GM18508 (cell line): ENCODE data around the gene NPW.

Experiments used
- ATAC-seq: cut with Tn5 transposase; IDR thresholded peaks from one replicate; pipeline ENCODE4 v1.9.1; 2021; ENCODE audit warnings: moderate number of reproducible peaks; ENCODE audit not compliant: insufficient read depth, unreplicated experiment

NPW gene

DNA sequence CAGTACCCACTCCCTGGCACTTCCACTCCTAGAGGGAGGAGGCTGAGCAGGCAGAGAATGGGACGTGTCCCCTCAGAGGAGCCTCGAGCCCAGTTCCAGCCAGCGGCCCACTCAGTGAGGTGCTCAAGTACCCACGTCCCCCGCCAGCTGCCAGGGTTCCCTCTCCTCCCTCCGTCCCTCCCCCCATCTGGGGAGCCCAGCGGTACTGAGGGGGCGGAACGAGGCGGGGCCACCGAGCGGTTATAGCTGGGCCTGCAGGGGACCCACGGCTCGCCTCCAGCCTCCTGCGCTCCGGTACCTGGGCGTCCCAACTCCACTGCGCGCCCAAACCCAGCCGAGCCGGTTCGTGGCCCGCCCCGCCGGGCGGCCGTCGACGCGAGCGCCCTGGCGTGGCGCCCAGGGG is at the start of gene NPW:
Gene NPW, plus strand, starts transcription at position 268 of the 403 bp plus-strand sequence.
- no peak for ATAC-seq

DNA sequence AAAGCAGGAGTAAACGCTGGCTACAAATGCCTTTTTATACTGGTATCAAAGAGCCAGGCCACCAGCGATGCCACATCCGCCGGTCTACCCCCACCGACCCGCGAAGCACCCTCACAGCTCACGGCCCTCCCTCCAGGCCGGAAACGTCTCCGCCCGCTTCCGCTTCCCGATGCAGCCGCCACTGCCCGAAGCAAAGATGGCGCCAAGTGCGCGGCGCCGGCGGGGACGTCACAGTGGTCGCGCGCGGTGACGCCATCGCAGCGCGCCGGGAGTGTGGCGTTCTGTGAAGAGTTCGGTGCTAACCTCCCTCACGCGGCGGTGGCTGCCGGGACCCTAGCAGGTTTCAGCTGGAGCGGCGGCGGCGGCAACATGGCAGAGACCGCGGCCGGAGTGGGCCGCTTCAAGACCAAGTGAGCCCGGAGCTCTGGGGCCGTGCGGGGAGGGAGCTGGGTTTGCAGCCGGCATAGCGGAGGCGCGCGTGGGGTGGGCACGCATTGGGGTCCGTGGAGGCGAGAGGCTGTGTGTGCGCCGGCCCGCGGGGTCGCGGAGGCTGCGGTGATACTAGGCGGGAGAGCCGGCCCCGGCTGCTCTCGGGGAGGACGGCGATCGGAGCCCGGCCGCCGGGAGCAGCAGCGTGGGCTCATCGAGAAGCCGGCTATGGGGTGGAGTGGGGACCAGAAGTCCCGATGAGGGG is 47.6 kb upstream of the NPW start, which contains the start of gene TBL3:
Gene TBL3, plus strand, starts transcription at position 258 of the 694 bp plus-strand sequence. Its CDS starts 112 bp downstream, at position 370.
- ATAC-seq: peak; percentile 37

DNA sequence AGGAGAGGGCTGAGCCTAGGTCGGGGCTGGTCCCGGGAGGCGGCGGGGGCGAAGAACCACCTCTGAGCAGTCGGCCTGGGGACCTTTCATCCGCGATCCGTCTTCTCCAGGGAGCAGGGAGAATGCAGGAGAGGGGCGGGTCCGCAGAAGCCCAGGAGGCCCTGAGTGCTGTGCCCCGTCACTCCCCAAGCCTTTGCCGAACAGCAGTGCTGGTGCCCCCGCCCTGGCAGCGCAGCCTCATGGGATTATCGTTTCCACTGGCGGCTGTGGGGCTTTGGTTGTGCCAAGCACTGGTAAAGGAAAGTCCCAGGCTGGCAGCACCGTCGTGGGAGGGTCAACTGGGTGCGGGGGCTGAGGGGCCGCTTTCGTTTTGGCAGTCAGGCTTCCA is 47.1 kb upstream of the NPW start:
- ATAC-seq: no peak

DNA sequence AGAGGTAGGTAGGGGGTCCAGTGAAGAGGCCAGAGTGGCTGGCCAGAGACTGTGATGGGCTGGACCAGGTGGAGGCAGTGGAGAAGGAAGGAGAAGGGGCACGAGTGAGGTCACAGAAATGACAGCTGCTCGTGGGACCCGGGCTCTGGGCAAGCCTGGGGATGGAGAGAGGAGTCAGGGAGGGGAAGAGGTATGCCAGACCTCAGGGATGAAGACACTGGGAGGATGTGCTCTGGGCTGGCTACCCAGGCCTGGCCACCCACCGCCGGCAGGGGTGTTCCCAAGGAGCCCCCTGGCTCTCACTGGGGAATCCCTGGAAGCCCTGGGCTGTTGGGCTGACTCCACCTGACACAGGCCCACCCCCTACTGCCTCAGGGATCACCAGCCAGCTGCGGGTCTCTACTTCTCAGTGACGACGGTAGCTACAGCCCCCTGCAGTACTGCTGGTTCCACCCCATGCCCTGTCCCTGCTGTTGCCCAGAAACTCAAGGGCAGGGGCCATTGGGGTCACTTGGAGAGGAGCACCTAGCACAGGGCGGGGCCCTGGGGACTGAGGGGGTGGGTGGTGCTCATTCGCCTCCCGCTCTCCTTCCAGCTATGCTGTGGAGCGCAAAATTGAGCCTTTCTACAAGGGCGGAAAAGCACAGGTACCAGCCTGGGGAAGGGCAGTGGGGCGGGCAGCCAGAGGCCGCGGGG is 46.0 kb upstream of the NPW start:
- no peak for ATAC-seq

DNA sequence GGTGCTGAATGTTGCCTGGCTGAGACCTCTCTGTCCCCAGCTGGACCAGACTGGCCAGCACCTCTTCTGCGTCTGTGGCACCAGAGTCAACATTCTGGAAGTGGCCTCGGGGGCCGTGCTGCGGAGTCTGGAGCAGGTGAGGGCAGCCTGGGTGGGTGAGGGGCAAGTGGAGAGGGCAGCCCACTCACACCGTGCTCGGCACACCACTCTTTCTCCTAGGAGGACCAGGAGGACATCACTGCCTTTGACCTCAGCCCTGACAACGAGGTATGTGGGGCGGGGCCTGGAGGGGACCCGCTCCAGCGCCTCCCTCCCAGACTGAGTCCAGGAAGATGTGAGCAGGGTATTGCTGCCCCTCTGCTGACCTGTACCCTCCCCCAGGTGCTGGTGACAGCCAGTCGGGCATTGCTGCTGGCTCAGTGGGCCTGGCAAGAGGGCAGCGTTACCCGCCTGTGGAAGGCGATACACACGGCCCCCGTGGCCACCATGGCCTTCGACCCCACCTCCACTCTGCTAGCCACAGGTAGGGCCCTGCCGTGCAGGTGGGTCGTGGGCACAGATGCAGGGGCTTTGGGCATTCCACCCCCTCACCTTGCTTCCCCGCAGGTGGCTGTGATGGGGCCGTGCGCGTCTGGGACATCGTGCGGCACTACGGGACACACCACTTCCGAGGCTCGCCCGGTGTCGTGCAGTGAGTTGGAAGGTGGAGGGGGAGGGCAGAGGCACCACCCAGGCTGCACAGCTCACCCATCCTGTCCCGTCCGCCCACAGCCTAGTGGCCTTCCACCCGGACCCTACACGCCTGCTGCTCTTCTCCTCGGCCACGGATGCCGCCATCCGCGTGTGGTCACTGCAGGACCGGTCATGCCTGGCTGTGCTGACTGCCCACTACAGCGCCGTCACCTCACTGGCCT is 45.2 kb upstream of the NPW start:
- ATAC-seq: no peak

DNA sequence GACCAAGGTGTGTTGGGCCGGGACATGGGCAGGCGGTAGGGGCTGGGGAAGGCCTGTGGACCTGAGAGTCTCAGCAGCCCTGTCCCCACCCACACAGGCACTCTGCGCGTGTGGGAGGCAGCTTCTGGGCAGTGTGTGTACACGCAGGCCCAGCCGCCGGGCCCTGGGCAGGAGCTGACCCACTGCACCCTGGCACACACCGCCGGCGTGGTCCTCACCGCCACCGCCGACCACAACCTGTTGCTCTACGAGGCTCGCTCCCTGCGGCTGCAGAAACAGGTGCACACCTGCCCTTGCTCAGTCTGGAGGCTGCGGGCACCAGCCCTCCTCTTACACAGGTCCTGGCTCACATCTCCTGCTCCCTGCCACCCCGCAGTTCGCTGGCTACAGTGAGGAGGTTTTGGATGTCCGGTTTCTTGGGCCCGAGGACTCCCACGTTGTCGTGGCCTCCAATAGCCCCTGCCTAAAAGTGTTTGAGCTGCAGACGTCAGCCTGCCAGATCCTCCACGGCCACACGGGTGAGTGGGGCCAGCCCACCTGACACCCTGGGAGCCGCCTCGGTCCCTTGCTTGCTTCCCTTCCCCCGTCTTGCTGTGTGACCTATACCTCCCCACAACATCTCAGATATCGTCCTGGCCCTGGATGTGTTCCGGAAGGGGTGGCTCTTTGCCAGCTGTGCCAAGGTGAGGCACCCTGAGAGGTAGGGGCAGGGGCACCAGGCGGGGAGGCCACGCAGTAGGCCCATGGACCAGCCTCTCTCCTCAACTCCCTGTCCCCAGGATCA is 44.0 kb upstream of the NPW start:
- ATAC-seq: no peak

DNA sequence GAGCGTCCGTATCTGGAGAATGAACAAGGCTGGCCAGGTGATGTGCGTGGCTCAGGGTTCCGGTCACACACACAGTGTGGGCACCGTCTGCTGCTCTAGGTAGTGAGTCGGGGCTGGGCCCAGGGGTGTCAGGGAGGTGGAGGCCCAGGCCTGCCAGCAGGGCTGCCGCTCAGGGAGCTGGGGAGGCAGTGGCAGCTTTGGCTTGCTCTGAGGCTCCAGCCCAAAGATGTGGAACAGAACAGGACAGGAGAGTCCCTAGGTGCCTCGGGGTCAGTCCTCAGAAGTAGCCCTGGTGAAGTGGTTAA is 43.4 kb upstream of the NPW start:
- no peak for ATAC-seq

DNA sequence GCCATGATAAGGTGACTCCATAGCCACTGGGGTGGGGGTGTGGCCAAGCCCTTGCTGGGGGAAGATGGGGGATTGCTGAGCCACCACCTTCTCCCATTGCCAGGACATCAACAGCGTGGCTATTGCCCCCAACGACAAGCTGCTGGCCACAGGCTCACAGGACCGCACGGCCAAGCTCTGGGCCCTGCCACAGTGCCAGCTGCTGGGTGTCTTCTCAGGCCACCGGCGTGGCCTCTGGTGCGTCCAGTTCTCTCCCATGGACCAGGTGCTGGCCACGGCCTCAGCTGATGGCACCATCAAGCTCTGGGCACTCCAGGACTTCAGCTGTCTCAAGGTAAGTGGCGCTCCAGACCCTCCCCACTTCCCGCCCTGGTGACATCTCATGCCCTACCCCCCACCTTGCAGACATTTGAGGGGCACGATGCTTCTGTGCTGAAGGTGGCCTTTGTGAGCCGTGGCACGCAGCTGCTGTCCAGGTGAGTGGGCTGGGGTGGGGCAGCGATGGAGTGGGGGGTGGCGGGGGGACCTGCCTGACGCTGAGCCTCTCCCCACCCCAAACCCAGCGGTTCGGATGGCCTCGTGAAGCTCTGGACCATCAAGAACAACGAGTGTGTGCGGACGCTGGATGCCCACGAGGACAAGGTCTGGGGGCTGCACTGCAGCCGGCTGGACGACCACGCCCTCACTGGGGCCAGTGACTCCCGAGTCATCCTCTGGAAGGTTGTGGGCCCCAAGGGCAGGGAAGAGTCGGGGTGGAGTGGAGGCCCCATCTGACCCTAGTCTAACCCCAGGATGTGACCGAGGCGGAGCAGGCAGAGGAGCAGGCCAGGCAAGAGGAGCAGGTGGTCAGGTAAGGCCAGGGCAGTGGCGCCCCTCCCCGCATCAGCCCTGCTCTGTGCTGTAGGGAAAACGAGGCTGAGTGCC is 42.4 kb upstream of the NPW start:
- no peak for ATAC-seq

DNA sequence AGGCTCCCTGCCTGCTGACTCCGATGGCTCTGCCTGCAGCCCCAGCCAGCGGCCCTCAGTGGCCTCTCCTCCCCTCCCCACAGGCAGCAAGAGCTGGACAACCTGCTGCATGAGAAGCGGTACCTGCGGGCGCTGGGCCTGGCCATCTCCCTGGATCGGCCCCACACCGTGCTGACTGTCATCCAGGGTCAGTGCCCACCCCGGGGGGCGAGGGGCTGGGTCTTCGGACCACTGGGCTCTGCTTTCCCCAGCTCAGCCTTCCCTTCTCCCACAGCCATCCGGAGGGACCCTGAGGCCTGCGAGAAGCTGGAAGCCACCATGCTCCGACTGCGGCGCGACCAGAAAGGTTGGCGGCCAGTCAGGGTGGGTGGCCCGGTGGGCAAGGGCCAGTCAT is 41.7 kb upstream of the NPW start:
- ATAC-seq: no peak

DNA sequence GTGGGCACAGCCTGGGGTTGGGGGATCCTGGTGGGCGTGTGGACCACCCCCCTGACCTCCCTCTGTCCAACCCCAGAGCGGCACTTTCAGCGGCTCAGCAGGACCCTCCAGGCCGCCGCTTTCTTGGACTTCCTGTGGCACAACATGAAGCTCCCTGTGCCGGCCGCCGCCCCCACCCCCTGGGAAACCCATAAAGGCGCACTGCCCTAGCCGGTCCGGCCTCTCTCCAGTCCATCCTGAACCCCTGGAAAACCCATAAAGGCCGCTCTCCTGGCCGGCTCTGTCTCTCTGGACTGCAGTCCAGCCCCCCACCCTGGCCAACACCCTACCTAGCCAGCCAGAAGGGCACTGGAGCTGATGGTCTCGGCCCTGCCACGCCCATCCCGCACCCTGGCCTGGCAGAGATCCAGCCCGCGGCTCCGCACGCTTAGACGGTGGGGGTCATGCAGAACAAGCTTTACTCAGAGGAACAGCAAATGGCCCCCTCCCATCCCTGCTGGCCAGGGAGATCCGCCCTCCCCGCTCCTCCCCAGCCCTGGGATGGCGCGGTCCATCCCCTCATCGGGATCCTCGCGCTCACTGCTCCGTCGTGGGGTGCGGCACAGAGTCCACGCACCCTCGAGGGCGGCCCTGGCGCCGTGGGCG is 41.0 kb upstream of the NPW start:
- no peak for ATAC-seq

DNA sequence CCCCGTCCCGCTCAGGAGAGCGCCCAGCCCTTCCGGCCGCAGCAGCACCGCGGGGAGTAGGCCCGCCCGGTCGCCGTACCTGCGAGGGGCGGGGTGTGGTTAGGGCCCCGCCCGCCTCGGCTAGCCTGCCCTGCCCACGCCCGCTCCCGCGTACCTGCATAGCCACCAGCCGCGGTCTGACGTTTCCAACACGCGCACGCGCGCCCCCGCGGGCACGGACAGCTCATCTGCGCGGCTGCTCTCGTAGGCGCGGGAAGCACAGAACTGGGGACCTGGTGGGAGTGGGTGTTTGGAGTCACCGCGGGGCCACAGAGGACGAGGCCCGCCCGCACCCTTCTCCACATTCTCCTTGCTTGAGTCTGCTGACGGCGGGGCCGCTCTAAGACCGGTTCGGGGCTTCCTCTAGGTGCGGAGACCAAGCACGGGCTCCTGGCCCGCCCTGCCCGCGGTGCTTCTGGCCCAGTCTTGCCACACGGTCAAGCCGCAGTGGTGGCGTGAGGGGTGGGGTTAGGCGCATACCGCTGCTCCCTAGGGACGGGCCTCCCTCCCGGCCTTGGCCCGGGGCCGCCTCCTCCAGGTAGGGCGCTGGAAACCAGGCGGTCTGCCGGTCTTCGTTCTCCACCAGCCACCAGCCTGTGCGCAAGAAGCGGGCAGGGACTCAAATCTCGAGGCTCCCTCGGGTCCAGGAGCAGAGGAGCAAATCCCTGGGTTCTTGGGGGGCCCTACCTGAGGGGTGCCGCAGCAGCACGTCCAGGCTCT is 40.1 kb upstream of the NPW start:
- ATAC-seq: no peak

DNA sequence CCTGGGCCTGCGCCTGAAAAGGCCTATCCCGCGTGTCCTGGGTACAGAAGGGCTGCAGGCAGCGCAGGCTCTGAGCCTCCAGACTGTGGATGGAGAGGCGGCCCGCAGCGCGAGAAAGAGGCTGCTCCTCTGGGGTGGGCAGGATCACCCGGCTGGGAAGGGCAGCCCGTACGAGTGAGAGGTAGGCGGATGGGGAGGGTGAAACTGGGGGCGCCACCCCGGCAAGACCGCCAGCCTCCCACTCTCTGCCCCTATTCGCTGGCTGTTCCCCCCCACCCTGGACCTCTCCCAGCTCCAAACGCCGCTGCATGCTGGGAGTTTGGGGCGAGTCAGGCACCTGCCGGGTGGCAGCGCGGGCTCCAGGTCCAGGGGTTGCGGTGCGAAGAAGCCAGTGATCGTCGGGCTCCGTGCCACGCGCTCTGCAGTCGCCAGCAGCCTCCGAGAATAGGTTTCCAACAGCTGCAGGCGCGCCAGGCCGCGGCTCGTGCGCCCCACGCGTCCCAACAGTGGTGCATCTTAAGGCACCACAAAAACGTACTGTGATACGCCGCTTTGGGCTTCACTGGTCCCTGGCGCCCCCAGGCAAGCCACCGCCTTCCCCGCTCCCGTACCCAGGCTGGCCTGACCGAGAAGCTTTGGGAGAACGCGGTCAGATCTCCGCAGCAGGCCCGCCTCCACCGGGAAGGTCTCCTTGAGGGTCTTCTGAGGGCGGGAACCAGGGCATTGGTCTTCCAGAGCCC is 39.4 kb upstream of the NPW start:
- ATAC-seq: no peak

DNA sequence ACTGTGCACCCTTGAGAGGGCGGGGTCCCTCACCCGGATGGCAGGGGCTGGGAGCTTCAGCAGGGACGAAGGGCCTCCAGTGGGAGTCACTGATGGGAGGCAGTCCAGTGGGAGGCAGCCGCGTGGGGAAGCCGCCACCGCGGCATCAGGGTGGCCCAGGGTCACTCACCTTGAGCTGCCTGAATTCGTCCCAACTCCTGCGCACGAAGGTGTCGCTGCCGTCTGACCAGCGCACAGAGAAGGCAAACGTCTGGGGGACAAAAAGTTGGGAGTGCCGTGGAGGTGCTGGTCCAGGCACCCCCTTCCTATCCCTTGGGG is 38.9 kb upstream of the NPW start:
- no peak for ATAC-seq

DNA sequence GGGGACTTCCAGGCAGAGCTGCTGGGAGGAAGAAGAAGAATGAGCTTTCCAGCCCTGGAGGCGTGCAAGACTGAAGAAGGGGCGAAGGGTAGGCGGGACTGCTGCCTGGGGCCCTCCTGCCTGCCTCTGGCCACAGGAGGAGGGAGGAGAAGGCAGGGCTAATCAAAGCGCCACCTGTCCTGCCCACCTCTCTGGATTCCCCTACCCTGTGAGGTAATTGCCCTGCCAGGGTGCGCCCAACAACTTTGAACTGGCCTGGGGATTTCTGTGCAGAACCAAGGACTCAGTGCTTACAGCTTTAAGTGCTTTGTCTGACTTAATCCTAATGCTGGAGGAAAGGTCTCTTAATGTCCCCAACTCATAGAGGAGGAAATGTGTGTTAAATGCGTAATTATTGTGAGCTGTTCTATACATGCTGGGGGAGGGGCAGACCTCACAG is 38.2 kb upstream of the NPW start, which contains the start of gene NOXO1:
Gene NOXO1, minus strand, starts transcription at position 72 of the 439 bp plus-strand sequence. CDS start 290 bp downstream, outside the sequence.
- no peak for ATAC-seq

DNA sequence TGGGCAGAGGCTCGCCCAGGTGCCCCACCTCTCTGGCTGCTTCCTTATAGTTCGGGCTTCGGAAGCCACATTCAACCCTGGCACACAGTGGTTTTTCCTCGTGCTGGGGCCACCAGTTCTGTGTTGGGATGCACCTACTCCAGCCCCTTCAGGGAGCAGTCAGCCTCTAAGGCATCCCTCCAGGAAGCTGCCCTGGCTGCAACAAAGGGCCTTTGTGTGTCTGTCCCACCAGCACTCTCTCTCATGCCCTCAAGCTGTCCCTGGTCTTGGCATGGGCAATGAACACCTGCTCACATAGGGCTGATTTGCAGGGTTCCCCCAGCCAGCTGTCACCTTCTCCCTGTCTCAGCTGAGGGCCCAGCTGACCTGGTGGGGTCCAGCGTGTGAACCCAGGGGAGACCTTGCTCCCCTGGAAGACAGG is 37.6 kb upstream of the NPW start:
- ATAC-seq: no peak

DNA sequence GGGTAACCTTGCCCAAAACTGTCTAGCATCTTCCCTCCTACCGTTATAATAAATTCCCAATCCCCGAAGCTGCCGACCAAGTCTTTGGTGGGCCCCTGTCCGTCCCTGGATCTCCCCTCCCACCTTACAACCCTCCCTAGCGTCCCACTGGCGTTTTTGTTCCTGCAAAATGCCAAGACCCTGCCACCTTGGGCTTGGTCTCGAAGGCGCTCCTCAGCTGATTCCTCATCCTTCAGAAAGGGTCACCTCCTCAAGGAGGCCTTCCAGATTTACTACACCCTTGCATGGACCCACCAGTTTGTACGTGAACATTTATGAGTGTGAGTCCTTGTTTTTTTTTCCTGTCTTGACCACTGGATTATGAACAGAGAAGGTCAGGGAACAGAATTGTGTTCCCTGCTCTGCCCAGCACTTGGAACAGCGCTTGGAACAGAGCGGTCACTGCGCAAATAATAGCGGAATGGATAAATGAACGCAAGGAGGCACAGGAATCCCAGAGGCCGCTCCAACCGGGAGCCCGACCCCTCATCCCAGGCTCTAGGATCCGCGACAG is 36.5 kb upstream of the NPW start:
- ATAC-seq: no peak
